ENCODE measurements around the gene DAB2IP.

GRCh38 chr9:121689461-121690157 is 38.2 kb downstream of the DAB2IP start:
- TF ChIP-seq CTCF (IDR thresholded peaks at IDR 0.05; ENCODE audit: low read depth, low read length, poor library complexity, severe bottlenecking) (no peak), EZH2phosphoT487 (IDR thresholded peaks at IDR 0.05; ENCODE audit: borderline replicate concordance, low read length) (no peak)
